SH-SY5Y (cell line): ENCODE results near the gene ETS1.

Experiments
- GATA2 ChIP-seq: IDR thresholded peaks from 2 replicates; pipeline ENCODE4 v1.6.1; 2011; ENCODE audit warnings: mild to moderate bottlenecking, low read depth, low read length
- GATA3 ChIP-seq: IDR thresholded peaks from 2 replicates; pipeline ENCODE4 v1.6.1; 2011; ENCODE audit warnings: low read depth, mild to moderate bottlenecking, low read length, moderate library complexity

DNA sequence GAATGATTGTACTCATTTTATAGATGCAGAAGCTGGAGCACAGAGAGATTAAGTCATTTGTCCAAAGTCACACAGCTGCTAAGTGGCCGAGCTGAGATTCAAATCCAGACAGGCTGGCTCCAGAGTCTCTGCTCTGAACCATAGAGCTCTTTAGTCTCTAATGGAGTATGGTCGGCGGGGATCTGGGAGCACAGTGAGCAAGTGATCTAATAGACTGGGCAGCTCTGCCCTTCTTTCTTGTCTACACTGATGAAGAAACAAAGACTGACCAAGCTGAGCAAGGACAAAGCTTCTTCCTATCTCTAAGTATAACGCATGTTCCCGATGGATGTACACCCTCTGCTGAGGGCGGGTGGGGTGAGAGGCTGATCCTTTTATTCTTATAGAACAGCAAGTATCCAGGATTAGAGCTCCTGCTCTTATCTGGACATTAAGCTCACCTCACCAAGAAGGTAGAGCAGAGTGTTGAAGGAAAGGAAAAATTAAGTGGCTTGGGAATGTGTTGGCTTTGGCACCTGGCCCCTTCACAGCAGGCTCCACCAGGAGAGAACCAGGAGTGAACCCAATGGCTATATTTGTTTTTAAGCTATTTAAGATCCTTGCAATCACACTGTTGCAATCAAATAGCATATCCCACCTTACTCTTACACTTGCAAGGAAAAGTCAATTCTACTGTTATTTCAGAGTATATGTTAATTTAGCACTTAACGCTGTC lies 68.7 kb downstream of the ETS1 start:
- TF ChIP-seq GATA3: no peak
- no peak for TF ChIP-seq GATA2
